ENCODE data around the gene CTNNA1. TPM values are rescaled to one million over a fixed set of nuclear protein-coding genes. Genes with fewer than 3 reads are reported as not detected.
"Not testable (repeated sequence)": the region's sequence is repeated elsewhere in the genome, so short reads cannot be mapped to it uniquely, and the experiment has no call there.

The CTNNA1 gene
- total RNA-seq, 4 donors from 2014 or later: 256 to 405 (median 341) TPM

DNA sequence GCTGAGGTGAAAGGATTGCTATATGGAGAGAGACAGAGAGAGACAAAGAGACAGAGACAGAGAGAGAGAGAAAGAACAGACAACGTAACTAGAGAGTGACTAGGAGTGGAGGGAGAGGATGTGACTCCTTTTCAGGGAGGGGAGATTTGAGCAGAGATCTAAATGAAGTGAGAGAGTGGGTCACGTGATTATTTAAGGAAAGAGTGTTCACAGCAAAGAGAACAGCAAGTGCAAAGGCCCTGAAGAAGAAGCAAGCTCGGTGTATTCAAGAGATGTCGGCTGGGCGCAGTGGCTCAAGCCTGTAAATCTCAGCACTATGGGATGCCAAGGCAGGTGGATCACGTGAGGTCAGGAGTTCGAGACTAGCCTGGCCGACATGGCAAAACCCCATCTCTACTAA, 40.9 kb upstream of the CTNNA1 start:
- Histone ChIP-seq H3K4me3 (replicated peaks in 1 of 3) (no peak overlapping the region), H3K27me3 (no peaks in the 10 kb centered on the region), H3K36me3 (no peaks in the 10 kb centered on the region), H3K27ac (no peak overlapping the region), H3K4me1 (peaks cover 11% of the 10 kb centered on the region in 2 donors), H3K9me3 (no peaks in the 10 kb centered on the region)
- TF ChIP-seq, protein P1, sequence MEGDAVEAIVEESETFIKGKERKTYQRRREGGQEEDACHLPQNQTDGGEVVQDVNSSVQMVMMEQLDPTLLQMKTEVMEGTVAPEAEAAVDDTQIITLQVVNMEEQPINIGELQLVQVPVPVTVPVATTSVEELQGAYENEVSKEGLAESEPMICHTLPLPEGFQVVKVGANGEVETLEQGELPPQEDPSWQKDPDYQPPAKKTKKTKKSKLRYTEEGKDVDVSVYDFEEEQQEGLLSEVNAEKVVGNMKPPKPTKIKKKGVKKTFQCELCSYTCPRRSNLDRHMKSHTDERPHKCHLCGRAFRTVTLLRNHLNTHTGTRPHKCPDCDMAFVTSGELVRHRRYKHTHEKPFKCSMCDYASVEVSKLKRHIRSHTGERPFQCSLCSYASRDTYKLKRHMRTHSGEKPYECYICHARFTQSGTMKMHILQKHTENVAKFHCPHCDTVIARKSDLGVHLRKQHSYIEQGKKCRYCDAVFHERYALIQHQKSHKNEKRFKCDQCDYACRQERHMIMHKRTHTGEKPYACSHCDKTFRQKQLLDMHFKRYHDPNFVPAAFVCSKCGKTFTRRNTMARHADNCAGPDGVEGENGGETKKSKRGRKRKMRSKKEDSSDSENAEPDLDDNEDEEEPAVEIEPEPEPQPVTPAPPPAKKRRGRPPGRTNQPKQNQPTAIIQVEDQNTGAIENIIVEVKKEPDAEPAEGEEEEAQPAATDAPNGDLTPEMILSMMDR (IDR thresholded peaks at IDR 0.05): no peak
- TF ChIP-seq POLR2A (IDR thresholded peaks at IDR 0.05): no peak
- intact Hi-C loops (cut with DNase I): no loop called here
- 90 to 93% methylated on average over 8 of the region's 8 CpGs for WGBS, 2 donors
- no peak for DNase-seq

DNA sequence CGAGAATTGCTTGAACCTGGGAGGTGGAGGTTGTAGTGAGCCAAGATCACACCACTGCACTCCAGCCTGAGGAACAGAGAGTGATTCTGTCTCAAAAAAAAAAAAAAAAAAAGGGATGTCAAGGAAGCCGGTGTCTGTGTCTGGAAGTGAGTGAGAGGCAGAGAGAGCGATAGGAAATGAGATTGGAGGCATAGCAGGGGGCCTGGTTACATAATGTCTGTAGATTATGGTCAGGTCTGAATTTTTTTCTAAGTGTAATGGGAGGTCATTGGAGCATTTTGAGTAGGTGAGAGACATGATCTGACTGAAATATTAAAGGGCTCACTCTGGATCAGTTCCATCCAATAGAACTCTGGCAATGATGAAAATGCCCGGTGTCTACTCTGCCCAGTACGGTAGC, 40.4 kb upstream of the CTNNA1 start:
- whole genome bisulfite sequencing, 2 donors: 88 to 90% methylated on average over 5 of the region's 5 CpGs
- no peak overlapping the region for H3K4me3 ChIP-seq (replicated peaks in 1 of 3)
- H3K36me3 ChIP-seq: no peaks in the 10 kb centered on the region
- TF ChIP-seq POLR2A (IDR thresholded peaks at IDR 0.05): no peak
- TF ChIP-seq, protein P1 (IDR thresholded peaks at IDR 0.05): no peak
- no peaks in the 10 kb centered on the region for H3K9me3 ChIP-seq
- no peak overlapping the region for H3K27ac ChIP-seq
- peaks cover 11% of the 10 kb centered on the region in 2 donors for H3K4me1 ChIP-seq
- no peaks in the 10 kb centered on the region for H3K27me3 ChIP-seq
- no peak for DNase-seq
- intact Hi-C loops (cut with DNase I): no loop called here

DNA sequence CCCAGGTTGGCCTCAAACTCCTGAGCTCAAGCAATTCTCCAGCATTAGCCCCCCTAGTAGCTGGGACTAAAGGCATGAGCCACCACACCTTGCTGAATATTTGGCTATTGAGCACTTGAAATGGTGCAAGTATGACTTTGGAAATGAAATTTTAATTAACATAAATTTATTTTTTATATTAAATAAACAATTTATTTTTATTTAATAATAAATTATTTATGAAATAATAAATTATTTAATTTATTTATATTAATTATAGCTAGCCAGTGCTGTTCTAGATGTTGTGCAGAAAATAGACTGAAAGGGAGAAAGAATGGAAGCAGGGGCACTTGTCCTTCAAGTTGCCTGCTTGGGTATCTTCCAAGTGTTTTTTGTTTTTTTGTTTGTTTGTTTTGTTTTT, 40.0 kb upstream of the CTNNA1 start:
- no peak for DNase-seq
- Histone ChIP-seq H3K4me3 (replicated peaks in 1 of 3) (no peak overlapping the region), H3K4me1 (peaks cover 11% of the 10 kb centered on the region in 2 donors), H3K27me3 (no peaks in the 10 kb centered on the region), H3K36me3 (no peaks in the 10 kb centered on the region), H3K27ac (no peak overlapping the region), H3K9me3 (no peaks in the 10 kb centered on the region)
- intact Hi-C loops (cut with DNase I): no loop called here
- TF ChIP-seq, protein P1 (IDR thresholded peaks at IDR 0.05): no peak
- no peak for TF ChIP-seq POLR2A (IDR thresholded peaks at IDR 0.05)

DNA sequence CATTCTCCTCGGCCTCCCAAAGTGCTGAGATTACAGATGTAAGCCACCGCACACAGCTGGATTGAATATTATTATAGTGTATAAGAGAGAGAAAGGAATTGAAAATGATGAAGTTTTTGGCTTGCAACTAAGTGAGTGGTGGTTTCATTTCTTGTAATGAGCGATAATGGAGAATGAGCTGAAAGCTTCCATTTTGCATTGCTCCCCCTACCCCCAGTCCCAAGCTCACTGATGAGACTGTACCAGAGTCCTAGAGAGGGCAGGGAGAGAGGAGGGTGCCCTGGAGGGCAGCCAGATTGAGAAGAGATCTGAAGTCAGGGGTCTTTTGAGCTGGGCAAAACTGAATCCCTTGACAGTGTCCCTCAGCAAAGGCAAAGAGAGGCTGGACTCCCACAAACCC, 38.5 kb upstream of the CTNNA1 start:
- Histone ChIP-seq H3K27ac (no peak overlapping the region), H3K27me3 (no peaks in the 10 kb centered on the region), H3K4me1 (peaks cover 11% of the 10 kb centered on the region in 2 donors), H3K4me3 (replicated peaks in 1 of 3) (no peak overlapping the region), H3K9me3 (no peaks in the 10 kb centered on the region), H3K36me3 (no peaks in the 10 kb centered on the region)
- TF ChIP-seq, protein P1 (IDR thresholded peaks at IDR 0.05): no peak
- TF ChIP-seq POLR2A (IDR thresholded peaks at IDR 0.05): no peak
- 81 to 93% methylated on average over 3 of the region's 3 CpGs for WGBS, 2 donors
- intact Hi-C loops (cut with DNase I): no loop called here
- DNase-seq: no peak

DNA sequence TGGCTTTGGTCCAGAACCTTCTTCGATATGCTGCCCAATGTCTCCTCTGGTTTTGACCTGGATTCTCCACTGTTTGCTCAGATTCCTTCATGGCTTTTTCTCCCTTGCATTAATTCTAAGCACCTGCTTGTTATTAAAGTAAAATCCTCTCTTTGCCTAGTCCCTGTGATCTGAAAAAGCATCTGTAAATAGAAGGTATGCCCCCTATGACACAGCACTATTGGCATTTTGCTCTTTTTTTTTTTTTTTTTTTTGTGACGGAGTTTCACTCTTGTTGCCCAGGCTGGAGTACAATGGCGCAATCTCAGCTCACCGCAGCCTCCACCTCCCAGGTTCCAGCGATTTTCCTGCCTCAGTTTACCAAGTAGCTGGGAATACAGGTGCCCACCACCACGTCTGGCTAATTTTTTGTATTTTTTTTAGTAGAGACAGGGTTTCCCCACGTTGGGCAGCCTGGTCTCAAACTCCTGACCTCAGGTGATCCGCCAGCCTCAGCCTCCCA, 37.2 kb upstream of the CTNNA1 start:
- H3K9me3 ChIP-seq; H3K36me3 ChIP-seq; H3K27me3 ChIP-seq; DNase-seq; intact Hi-C loops (cut with DNase I); H3K4me3 ChIP-seq (replicated peaks in 1 of 3): not testable (repeated sequence)
- peak overlapping the region in 1 of 3 donors; percentile 48 for H3K27ac ChIP-seq
- H3K4me1 ChIP-seq: peaks cover 11% of the 10 kb centered on the region in 2 donors
- 70 to 79% methylated on average over 8 of the region's 8 CpGs for WGBS, 2 donors

All from thyroid gland (tissue), 4 donors.